Keratinocyte (primary cell): ENCODE measurements around the gene NADSYN1. TPM values are rescaled to one million over a fixed set of nuclear protein-coding genes. Genes with fewer than 3 reads are reported as not detected.

ENCODE experiments used
- DNase-seq: peaks from one replicate; pipeline ENCODE4 v3.0.0-alpha.2; 2011; ENCODE audit warnings: low read depth, missing footprints, low spot score
- FAIRE-seq: peaks from 2 replicates; lab custom pipeline; 2011; peaks lifted over from hg19 to GRCh38; lab: Jason Lieb, UNC
- H2AFZ ChIP-seq: 2 replicates; pipeline ENCODE4 v1.6.0; 2012; ENCODE audit warnings: low read length, control low read depth, inconsistent platforms; ENCODE audit not compliant: control insufficient read depth
- H3K27ac ChIP-seq: 2 replicates; pipeline ENCODE4 v1.5.1; 2011; ENCODE audit warnings: low read length; ENCODE audit not compliant: control insufficient read depth, insufficient read depth
- H3K27me3 ChIP-seq: 3 replicates; pipeline ENCODE4 v1.6.0; 2011; ENCODE audit warnings: low read length; ENCODE audit not compliant: control insufficient read depth, insufficient read depth; ENCODE audit errors: extremely low read depth
- H3K36me3 ChIP-seq, 2 experiments: 2 replicates in 1 of 2; 3 replicates in 1 of 2; pipeline ENCODE4 v1.5.1; 2011; ENCODE audit warnings: low read length in 2 of 2, mild to moderate bottlenecking in 1 of 2; ENCODE audit not compliant: control insufficient read depth in 2 of 2, insufficient read depth in 2 of 2; ENCODE audit errors: extremely low read depth in 1 of 2
- H3K4me1 ChIP-seq: 3 replicates; pipeline ENCODE4 v1.5.1; 2011; ENCODE audit warnings: low read length; ENCODE audit not compliant: control insufficient read depth, insufficient read depth; ENCODE audit errors: extremely low read depth
- H3K4me2 ChIP-seq: 3 replicates; pipeline ENCODE4 v1.6.0; 2011; ENCODE audit warnings: low read depth, low read length; ENCODE audit not compliant: control insufficient read depth, insufficient read depth; ENCODE audit errors: extremely low read depth
- H3K4me3 ChIP-seq, 3 experiments: fragments of 200-600 bp in 1 of 3; sonication (generic) in 1 of 3; 2 replicates in 2 of 3; 3 replicates in 1 of 3; pipeline ENCODE4 v1.5.1; 2011 to 2016; ENCODE audit warnings: low read length in 3 of 3, mild to moderate bottlenecking in 3 of 3, control low read depth in 2 of 3, inconsistent platforms in 1 of 3, low read depth in 1 of 3, mixed read lengths in 1 of 3, mixed run types in 1 of 3, moderate library complexity in 1 of 3; ENCODE audit not compliant: control insufficient read depth in 2 of 3, insufficient read depth in 2 of 3; ENCODE audit errors: extremely low read depth in 1 of 3
- H3K79me2 ChIP-seq: 2 replicates; pipeline ENCODE4 v1.6.0; 2012; ENCODE audit warnings: low read length; ENCODE audit not compliant: control insufficient read depth, insufficient read depth
- H3K9ac ChIP-seq: 3 replicates; pipeline ENCODE4 v1.6.0; 2011; ENCODE audit warnings: low read length; ENCODE audit not compliant: control insufficient read depth, insufficient read depth; ENCODE audit errors: extremely low read depth
- H3K9me1 ChIP-seq: 3 replicates; pipeline ENCODE4 v1.6.0; 2011; ENCODE audit warnings: low read length; ENCODE audit not compliant: control insufficient read depth, insufficient read depth; ENCODE audit errors: extremely low read depth
- H3K9me3 ChIP-seq: 2 replicates; pipeline ENCODE4 v1.5.1; 2012; ENCODE audit warnings: low read depth, low read length; ENCODE audit not compliant: control insufficient read depth
- H4K20me1 ChIP-seq: 3 replicates; pipeline ENCODE4 v1.6.0; 2011; ENCODE audit warnings: low read length; ENCODE audit not compliant: control insufficient read depth, insufficient read depth; ENCODE audit errors: extremely low read depth
- EZH2 ChIP-seq: IDR thresholded peaks from one replicate; pipeline ENCODE4 v1.6.1; 2012; ENCODE audit warnings: inconsistent platforms, mild to moderate bottlenecking, low read length, moderate library complexity
- dilution Hi-C: fragments of 300-500 bp; cut with MboI; formaldehyde crosslinking; loops from one replicate; pipeline ENCODE4 v1.7.0; 2020; ENCODE audit warnings: low sequenced_read_pairs; ENCODE audit not compliant: extremely low pct_ligation_motif_present
- polyA plus RNA-seq, 5 experiments: library from polyadenylated mRNA; depleted of rRNA in 3 of 5; stranded (reverse) in 3 of 5; stranded (forward) in 1 of 5; unstranded in 1 of 5; fragments of >200 nt; gene quantifications; 1 replicate in 1 of 5; 2 replicates in 3 of 5; 3 replicates in 1 of 5; pipeline versions ENCODE4 v1.2.1 to v1.2.3, GENCODE V29; 2011 to 2012; ENCODE audit warnings: missing spikeins in 2 of 5, low read depth in 1 of 5, low replicate concordance in 1 of 5
- TF ChIP-seq, protein P1 (sequence below), 3 experiments: IDR thresholded peaks in 1 of 3; conservative IDR thresholded peaks in 1 of 3; optimal IDR thresholded peaks in 1 of 3; 2 replicates in 2 of 3; 3 replicates in 1 of 3; pipeline versions ENCODE3 to v1.5.1; 2011; ENCODE audit warnings: low read length in 3 of 3, mild to moderate bottlenecking in 3 of 3, moderate library complexity in 2 of 3, control low read depth in 1 of 3, inconsistent platforms in 1 of 3; ENCODE audit not compliant: insufficient read depth in 2 of 3; ENCODE audit errors: extremely low read depth in 1 of 3

NADSYN1 gene
- polyA plus RNA-seq, 1 donor (not counting 4 experiments of a cell fraction or from before 2014, with no cell fraction given): 51.5 TPM

DNA sequence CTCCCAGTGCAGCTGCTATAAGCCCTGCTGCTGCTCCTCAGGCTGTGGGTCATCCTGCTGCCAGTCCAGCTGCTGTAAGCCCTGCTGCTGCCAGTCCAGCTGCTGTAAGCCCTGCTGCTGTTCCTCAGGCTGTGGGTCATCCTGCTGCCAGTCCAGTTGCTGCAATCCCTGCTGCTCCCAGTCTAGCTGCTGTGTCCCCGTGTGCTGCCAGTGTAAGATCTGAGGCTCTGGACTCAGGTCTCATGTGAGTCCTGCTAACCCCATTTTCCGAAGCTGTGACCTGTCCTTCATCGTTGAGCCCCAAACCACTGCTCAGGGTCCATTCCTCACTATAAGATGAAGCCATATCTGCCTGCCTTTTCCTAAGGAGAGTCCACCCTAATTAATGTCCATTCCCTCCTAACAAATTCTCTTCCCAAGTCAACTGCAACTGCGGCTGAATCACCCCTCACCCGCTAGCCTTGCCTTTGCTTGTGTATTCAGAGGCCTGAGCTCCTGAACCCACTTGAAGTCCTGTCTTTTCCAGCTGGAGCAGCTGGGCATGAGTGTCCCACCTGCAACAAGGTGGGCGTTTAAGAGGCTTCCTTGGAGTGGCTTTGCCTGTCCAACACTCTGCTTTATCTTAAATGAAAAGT lies 74.7 kb downstream of the NADSYN1 start:
- Histone ChIP-seq H3K9me1 (no peaks in the 10 kb centered on the region), H3K4me3 (no peak overlapping the region), H4K20me1 (no peaks in the 10 kb centered on the region), H3K4me1 (no peaks in the 10 kb centered on the region), H3K79me2 (no peaks in the 10 kb centered on the region), H3K27ac (no peak overlapping the region), H2AFZ (no peak overlapping the region), H3K27me3 (no peaks in the 10 kb centered on the region), H3K4me2 (no peak overlapping the region), H3K36me3 (no peaks in the 10 kb centered on the region), H3K9me3 (no peaks in the 10 kb centered on the region), H3K9ac (no peak overlapping the region)
- TF ChIP-seq EZH2: no peak
- TF ChIP-seq, protein P1, sequence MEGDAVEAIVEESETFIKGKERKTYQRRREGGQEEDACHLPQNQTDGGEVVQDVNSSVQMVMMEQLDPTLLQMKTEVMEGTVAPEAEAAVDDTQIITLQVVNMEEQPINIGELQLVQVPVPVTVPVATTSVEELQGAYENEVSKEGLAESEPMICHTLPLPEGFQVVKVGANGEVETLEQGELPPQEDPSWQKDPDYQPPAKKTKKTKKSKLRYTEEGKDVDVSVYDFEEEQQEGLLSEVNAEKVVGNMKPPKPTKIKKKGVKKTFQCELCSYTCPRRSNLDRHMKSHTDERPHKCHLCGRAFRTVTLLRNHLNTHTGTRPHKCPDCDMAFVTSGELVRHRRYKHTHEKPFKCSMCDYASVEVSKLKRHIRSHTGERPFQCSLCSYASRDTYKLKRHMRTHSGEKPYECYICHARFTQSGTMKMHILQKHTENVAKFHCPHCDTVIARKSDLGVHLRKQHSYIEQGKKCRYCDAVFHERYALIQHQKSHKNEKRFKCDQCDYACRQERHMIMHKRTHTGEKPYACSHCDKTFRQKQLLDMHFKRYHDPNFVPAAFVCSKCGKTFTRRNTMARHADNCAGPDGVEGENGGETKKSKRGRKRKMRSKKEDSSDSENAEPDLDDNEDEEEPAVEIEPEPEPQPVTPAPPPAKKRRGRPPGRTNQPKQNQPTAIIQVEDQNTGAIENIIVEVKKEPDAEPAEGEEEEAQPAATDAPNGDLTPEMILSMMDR (optimal IDR thresholded peaks at IDR 0.05 in 1 of 3, IDR thresholded peaks at IDR 0.05 in 1 of 3, conservative IDR thresholded peaks at IDR 0.05 in 1 of 3; ENCODE audit: extremely low read depth in 1 of 3, insufficient read depth in 2 of 3, low read length in 3 of 3): no peak
- no peak for DNase-seq
- dilution Hi-C loops: no loop called here
- no peak for FAIRE-seq

DNA sequence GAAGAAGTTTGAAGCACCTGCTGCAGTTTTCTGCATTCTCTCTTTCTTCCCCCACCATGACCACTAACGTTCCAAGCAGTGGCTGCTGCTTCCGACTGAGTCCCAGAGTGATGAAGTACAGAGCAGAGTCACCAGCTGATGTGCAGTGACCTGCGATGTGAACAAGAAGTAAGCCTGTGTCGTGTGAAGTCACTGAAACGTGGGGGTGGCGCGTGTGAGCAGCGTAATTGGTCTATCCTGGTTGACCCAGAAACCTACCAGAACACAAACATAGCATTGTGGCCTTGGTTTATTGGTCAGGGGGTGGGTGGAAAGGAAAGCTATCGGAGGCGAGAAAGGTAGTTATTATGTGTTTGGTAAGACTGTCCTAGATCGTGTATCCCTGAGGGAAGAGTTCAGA lies 77.6 kb downstream of the NADSYN1 start:
- dilution Hi-C loops: no loop called here

More for the DNA sequence above, 77.6 kb downstream of the NADSYN1 start:
- Histone ChIP-seq H4K20me1 (no peaks in the 10 kb centered on the region), H3K79me2 (no peaks in the 10 kb centered on the region), H3K36me3 (no peaks in the 10 kb centered on the region), H2AFZ (no peak overlapping the region), H3K4me1 (no peaks in the 10 kb centered on the region), H3K4me3 (no peak overlapping the region), H3K9me3 (no peaks in the 10 kb centered on the region), H3K27ac (no peak overlapping the region), H3K9ac (no peak overlapping the region), H3K4me2 (no peak overlapping the region), H3K9me1 (no peaks in the 10 kb centered on the region), H3K27me3 (no peaks in the 10 kb centered on the region)
- FAIRE-seq: no peak
- TF ChIP-seq, protein P1 (optimal IDR thresholded peaks at IDR 0.05 in 1 of 3, IDR thresholded peaks at IDR 0.05 in 1 of 3, conservative IDR thresholded peaks at IDR 0.05 in 1 of 3; ENCODE audit: extremely low read depth in 1 of 3, insufficient read depth in 2 of 3, low read length in 3 of 3): no peak
- no peak for TF ChIP-seq EZH2
- no peak for DNase-seq
